T-helper 22 cell (primary cell): ENCODE measurements around the gene RPL10L.

Source experiments
- DNase-seq: peaks from one replicate; pipeline ENCODE4 v3.0.0-alpha.2; 2020; ENCODE audit warnings: low read depth

Gene RPL10L

GRCh38 chr14:46651526-46652144 is at the start of gene RPL10L:
Gene RPL10L (minus strand): TSS chr14:46651781. CDS start chr14:46651736, 45 bp downstream.
- DNase-seq = no peak

GRCh38 chr14:46691819-46692218 is 40.2 kb upstream of the RPL10L start:
- DNase-seq = no peak

- no peak for DNase-seq
These were observed 35.1 kb upstream of the RPL10L start for GRCh38 chr14:46686652-46687051.

- no peak for DNase-seq
These were observed 20.5 kb upstream of the RPL10L start for GRCh38 chr14:46672128-46672527.

GRCh38 chr14:46663382-46663781 is 11.8 kb upstream of the RPL10L start:
- DNase-seq = no peak

- DNase-seq = no peak
These were observed 10.1 kb upstream of the RPL10L start for GRCh38 chr14:46661728-46662127.

- DNase-seq = no peak
These were observed 1.6 kb upstream of the RPL10L start for GRCh38 chr14:46653031-46653755.

- no peak for DNase-seq
These were observed 4.8 kb downstream of the RPL10L start for GRCh38 chr14:46646796-46647195.

- no peak for DNase-seq
These were observed 24.7 kb downstream of the RPL10L start for GRCh38 chr14:46626876-46627275.
